ENCODE results near the gene CNIH3. TPM values are rescaled to one million over a fixed set of nuclear protein-coding genes. Genes with fewer than 3 reads are reported as not detected.

Gene CNIH3
- polyA plus RNA-seq, 1 donor (not counting 4 experiments of a cell fraction or from before 2014, with no cell fraction given): 0.81 TPM

DNA sequence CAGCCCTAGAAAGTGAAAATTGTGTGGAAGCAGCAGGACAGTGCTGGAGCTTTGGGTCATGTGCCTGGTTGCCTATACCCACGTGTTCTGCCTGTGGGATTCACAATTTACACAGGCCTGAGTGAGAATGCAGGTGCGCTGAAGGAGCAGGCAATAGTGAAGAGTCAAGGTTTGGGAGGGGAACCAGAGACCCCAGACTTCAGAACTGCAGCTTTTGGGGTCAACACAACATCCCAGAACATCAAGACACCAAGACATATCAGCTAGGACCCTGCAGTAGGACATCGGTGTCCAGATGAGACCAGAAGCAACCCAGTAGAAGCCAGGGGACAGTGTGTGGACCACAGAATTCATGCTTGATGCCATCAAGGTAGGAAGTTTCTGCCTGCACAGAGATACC is 29.1 kb upstream of the CNIH3 start:
- no peak for DNase-seq (ENCODE audit: low read depth, low spot score)
- Histone ChIP-seq H3K36me3 (ENCODE audit: control insufficient read depth in 2 of 2, extremely low read depth in 1 of 2, insufficient read depth in 2 of 2, low read length in 2 of 2) (no peaks in the 10 kb centered on the region), H3K79me2 (ENCODE audit: control insufficient read depth, insufficient read depth, low read length) (no peaks in the 10 kb centered on the region), H4K20me1 (ENCODE audit: control insufficient read depth, extremely low read depth, insufficient read depth, low read length) (no peaks in the 10 kb centered on the region), H3K27me3 (ENCODE audit: control insufficient read depth, extremely low read depth, insufficient read depth, low read length) (no peaks in the 10 kb centered on the region), H2AFZ (ENCODE audit: control insufficient read depth, low read length) (no peak overlapping the region), H3K9me3 (ENCODE audit: control insufficient read depth, low read depth, low read length) (no peaks in the 10 kb centered on the region), H3K27ac (ENCODE audit: control insufficient read depth, insufficient read depth, low read length) (no peak overlapping the region), H3K4me2 (ENCODE audit: control insufficient read depth, extremely low read depth, insufficient read depth, low read depth, low read length) (no peak overlapping the region), H3K9me1 (ENCODE audit: control insufficient read depth, extremely low read depth, insufficient read depth, low read length) (no peaks in the 10 kb centered on the region), H3K4me3 (ENCODE audit: control insufficient read depth in 2 of 3, extremely low read depth in 1 of 3, insufficient read depth in 2 of 3, low read depth in 1 of 3, low read length in 3 of 3) (no peak overlapping the region), H3K4me1 (ENCODE audit: control insufficient read depth, extremely low read depth, insufficient read depth, low read length) (peaks cover under 1% of the 10 kb centered on the region), H3K9ac (ENCODE audit: control insufficient read depth, extremely low read depth, insufficient read depth, low read length) (no peak overlapping the region)
- TF ChIP-seq, protein P1, sequence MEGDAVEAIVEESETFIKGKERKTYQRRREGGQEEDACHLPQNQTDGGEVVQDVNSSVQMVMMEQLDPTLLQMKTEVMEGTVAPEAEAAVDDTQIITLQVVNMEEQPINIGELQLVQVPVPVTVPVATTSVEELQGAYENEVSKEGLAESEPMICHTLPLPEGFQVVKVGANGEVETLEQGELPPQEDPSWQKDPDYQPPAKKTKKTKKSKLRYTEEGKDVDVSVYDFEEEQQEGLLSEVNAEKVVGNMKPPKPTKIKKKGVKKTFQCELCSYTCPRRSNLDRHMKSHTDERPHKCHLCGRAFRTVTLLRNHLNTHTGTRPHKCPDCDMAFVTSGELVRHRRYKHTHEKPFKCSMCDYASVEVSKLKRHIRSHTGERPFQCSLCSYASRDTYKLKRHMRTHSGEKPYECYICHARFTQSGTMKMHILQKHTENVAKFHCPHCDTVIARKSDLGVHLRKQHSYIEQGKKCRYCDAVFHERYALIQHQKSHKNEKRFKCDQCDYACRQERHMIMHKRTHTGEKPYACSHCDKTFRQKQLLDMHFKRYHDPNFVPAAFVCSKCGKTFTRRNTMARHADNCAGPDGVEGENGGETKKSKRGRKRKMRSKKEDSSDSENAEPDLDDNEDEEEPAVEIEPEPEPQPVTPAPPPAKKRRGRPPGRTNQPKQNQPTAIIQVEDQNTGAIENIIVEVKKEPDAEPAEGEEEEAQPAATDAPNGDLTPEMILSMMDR (optimal IDR thresholded peaks at IDR 0.05 in 1 of 3, IDR thresholded peaks at IDR 0.05 in 1 of 3, conservative IDR thresholded peaks at IDR 0.05 in 1 of 3; ENCODE audit: extremely low read depth in 1 of 3, insufficient read depth in 2 of 3, low read length in 3 of 3): no peak
- TF ChIP-seq EZH2 (IDR thresholded peaks at IDR 0.05; ENCODE audit: low read length): no peak
- dilution Hi-C loops (cut with MboI; ENCODE audit: extremely low pct_ligation_motif_present, low sequenced_read_pairs): no loop called here
- FAIRE-seq: no peak

DNA sequence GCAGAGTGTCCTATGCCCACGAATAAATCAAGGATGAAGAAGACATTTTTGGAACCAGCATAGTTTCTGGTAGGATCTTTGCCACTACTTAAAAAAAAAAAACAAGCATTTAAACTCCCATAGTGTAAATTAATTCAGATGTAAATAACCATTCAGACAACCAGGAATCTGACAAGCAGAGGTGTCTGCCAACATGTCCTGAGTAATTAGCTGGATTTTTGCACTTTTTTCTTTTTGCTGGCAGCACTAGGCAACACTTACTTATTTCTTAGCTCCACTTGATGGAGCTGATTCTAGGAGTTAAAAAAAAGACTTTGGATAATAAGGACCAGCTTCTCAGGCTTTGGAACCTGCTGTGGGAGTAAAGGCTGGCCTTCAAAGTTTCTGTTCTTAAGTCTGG is 27.6 kb upstream of the CNIH3 start:
- H3K9ac ChIP-seq (ENCODE audit: control insufficient read depth, extremely low read depth, insufficient read depth, low read length): no peak overlapping the region
- H3K9me3 ChIP-seq (ENCODE audit: control insufficient read depth, low read depth, low read length): no peaks in the 10 kb centered on the region
- no peaks in the 10 kb centered on the region for H3K36me3 ChIP-seq (ENCODE audit: control insufficient read depth in 2 of 2, extremely low read depth in 1 of 2, insufficient read depth in 2 of 2, low read length in 2 of 2)
- dilution Hi-C loops (cut with MboI; ENCODE audit: extremely low pct_ligation_motif_present, low sequenced_read_pairs): no loop called here
- DNase-seq (ENCODE audit: low read depth, low spot score): no peak
- TF ChIP-seq, protein P1 (optimal IDR thresholded peaks at IDR 0.05 in 1 of 3, IDR thresholded peaks at IDR 0.05 in 1 of 3, conservative IDR thresholded peaks at IDR 0.05 in 1 of 3; ENCODE audit: extremely low read depth in 1 of 3, insufficient read depth in 2 of 3, low read length in 3 of 3): no peak
- TF ChIP-seq EZH2 (IDR thresholded peaks at IDR 0.05; ENCODE audit: low read length): no peak
- H3K27me3 ChIP-seq (ENCODE audit: control insufficient read depth, extremely low read depth, insufficient read depth, low read length): no peaks in the 10 kb centered on the region
- no peak overlapping the region for H3K4me3 ChIP-seq (ENCODE audit: control insufficient read depth in 2 of 3, extremely low read depth in 1 of 3, insufficient read depth in 2 of 3, low read depth in 1 of 3, low read length in 3 of 3)
- no peaks in the 10 kb centered on the region for H4K20me1 ChIP-seq (ENCODE audit: control insufficient read depth, extremely low read depth, insufficient read depth, low read length)
- FAIRE-seq: no peak
- no peak overlapping the region for H3K4me2 ChIP-seq (ENCODE audit: control insufficient read depth, extremely low read depth, insufficient read depth, low read depth, low read length)
- H3K27ac ChIP-seq (ENCODE audit: control insufficient read depth, insufficient read depth, low read length): no peak overlapping the region
- H3K4me1 ChIP-seq (ENCODE audit: control insufficient read depth, extremely low read depth, insufficient read depth, low read length): peaks cover 11% of the 10 kb centered on the region
- H3K9me1 ChIP-seq (ENCODE audit: control insufficient read depth, extremely low read depth, insufficient read depth, low read length): no peaks in the 10 kb centered on the region
- no peaks in the 10 kb centered on the region for H3K79me2 ChIP-seq (ENCODE audit: control insufficient read depth, insufficient read depth, low read length)
- no peak overlapping the region for H2AFZ ChIP-seq (ENCODE audit: control insufficient read depth, low read length)

All from keratinocyte (primary cell).